PFSK-1 (cell line): ENCODE measurements around the gene GPR107.

ENCODE experiments used
- FOXP2 ChIP-seq: optimal IDR thresholded peaks from 2 replicates; pipeline ENCODE3; 2011; ENCODE audit warnings: borderline replicate concordance, control low read depth, inconsistent platforms; ENCODE audit not compliant: insufficient read depth; ENCODE audit errors: extremely low read length, extremely low read depth
- POLR2AphosphoS5 ChIP-seq: IDR thresholded peaks from 2 replicates; pipeline ENCODE4 v1.6.1; 2012; ENCODE audit warnings: low read depth, mild to moderate bottlenecking, control low read depth, low read length, moderate library complexity
- SIN3A ChIP-seq: IDR thresholded peaks from 2 replicates; pipeline ENCODE4 v1.6.1; 2012; ENCODE audit warnings: mild to moderate bottlenecking, low read length, moderate library complexity, borderline replicate concordance; ENCODE audit not compliant: insufficient read depth
- TAF1 ChIP-seq: IDR thresholded peaks from 2 replicates; pipeline ENCODE4 v1.6.1; 2012; ENCODE audit warnings: low read length, control low read depth, borderline replicate concordance; ENCODE audit not compliant: insufficient read depth
- TF ChIP-seq, protein P1 (sequence below), 2 experiments: IDR thresholded peaks; 2 replicates each; pipeline versions ENCODE4 v1.6.1 to v1.8.0; 2011 to 2012; ENCODE audit warnings: low read depth in 2 of 2, low read length in 2 of 2, control low read depth in 1 of 2, inconsistent platforms in 1 of 2, mild to moderate bottlenecking in 1 of 2, moderate library complexity in 1 of 2; ENCODE audit not compliant: insufficient read depth in 1 of 2

GPR107 gene

DNA sequence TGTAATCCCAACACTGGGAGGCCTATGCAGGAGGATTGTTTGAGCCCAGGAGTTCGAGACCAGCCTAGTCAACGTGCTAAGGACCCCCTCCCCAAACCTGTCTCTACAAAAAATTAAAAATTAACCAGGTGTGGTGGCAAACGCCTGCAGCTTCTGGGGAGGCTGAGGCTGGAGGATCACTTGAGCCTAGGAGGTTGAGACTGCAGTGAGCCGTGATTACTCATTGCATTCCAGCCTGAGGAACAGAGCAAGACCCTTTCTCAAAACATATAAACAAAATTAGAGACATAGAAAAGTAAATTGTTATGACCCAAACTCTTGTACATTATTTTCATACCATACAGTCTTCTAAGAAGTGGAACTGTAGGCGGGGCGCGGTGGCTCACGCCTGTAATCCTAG is 1.1 kb downstream of the GPR107 start:
- TF ChIP-seq POLR2AphosphoS5: no peak
- TF ChIP-seq, protein P1, sequence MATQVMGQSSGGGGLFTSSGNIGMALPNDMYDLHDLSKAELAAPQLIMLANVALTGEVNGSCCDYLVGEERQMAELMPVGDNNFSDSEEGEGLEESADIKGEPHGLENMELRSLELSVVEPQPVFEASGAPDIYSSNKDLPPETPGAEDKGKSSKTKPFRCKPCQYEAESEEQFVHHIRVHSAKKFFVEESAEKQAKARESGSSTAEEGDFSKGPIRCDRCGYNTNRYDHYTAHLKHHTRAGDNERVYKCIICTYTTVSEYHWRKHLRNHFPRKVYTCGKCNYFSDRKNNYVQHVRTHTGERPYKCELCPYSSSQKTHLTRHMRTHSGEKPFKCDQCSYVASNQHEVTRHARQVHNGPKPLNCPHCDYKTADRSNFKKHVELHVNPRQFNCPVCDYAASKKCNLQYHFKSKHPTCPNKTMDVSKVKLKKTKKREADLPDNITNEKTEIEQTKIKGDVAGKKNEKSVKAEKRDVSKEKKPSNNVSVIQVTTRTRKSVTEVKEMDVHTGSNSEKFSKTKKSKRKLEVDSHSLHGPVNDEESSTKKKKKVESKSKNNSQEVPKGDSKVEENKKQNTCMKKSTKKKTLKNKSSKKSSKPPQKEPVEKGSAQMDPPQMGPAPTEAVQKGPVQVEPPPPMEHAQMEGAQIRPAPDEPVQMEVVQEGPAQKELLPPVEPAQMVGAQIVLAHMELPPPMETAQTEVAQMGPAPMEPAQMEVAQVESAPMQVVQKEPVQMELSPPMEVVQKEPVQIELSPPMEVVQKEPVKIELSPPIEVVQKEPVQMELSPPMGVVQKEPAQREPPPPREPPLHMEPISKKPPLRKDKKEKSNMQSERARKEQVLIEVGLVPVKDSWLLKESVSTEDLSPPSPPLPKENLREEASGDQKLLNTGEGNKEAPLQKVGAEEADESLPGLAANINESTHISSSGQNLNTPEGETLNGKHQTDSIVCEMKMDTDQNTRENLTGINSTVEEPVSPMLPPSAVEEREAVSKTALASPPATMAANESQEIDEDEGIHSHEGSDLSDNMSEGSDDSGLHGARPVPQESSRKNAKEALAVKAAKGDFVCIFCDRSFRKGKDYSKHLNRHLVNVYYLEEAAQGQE (IDR thresholded peaks at IDR 0.05; ENCODE audit: insufficient read depth in 1 of 2, low read depth in 2 of 2, low read length in 2 of 2): no peak

GRCh38 chr9:130058154-130058553 is 4.4 kb downstream of the GPR107 start:
- no peak for TF ChIP-seq FOXP2

GRCh38 chr9:130058887-130059286 is 5.2 kb downstream of the GPR107 start:
- TF ChIP-seq SIN3A: no peak
- no peak for TF ChIP-seq FOXP2
- no peak for TF ChIP-seq POLR2AphosphoS5
- TF ChIP-seq TAF1: no peak
- TF ChIP-seq, protein P1 (IDR thresholded peaks at IDR 0.05; ENCODE audit: insufficient read depth in 1 of 2, low read depth in 2 of 2, low read length in 2 of 2): no peak

GRCh38 chr9:130060296-130060695 is 6.6 kb downstream of the GPR107 start:
- no peak for TF ChIP-seq POLR2AphosphoS5
- no peak for TF ChIP-seq FOXP2
- TF ChIP-seq, protein P1 (IDR thresholded peaks at IDR 0.05; ENCODE audit: insufficient read depth in 1 of 2, low read depth in 2 of 2, low read length in 2 of 2): no peak
- TF ChIP-seq SIN3A: no peak
- TF ChIP-seq TAF1: no peak

DNA sequence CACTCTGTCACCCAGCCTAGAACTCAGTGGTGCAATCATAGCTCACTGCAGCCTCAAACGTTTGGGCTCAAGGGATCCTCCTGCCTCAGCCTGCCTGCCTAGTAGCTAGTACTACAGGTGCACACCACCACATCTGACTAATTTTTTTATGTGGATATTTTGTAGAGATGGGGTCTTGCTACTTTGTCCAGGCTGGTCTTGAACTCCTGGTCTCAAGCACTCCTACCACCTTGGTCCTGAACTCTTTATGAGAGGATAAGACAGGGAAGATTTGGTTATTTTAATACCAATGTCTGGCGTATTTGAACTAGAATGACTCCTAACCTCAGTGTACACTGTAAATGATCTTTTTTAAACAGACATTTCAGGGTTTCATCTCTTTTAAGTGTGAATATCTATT is 9.0 kb downstream of the GPR107 start:
- TF ChIP-seq SIN3A: no peak
- TF ChIP-seq TAF1: no peak
- no peak for TF ChIP-seq POLR2AphosphoS5
- no peak for TF ChIP-seq FOXP2
- TF ChIP-seq, protein P1 (IDR thresholded peaks at IDR 0.05; ENCODE audit: insufficient read depth in 1 of 2, low read depth in 2 of 2, low read length in 2 of 2): no peak

DNA sequence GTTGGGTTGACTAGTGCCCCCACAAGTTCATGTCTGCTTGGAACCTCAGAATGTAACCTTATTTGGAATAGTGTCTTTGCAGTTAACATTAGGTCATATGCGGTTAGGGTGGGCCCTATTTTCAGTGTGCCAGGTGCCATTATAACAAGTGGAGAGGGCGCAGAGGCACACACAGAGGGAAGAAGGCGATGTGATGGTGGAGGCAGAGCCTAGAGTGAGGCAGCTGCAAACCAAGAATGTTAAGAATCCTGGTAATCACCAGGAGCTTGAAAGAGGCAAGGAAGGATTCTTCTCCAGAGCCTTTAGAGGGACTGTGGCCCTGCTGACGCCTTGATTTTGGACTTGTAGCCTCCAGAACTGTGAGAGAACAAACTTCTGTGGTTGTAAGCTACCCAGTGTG is 10.9 kb downstream of the GPR107 start:
- no peak for TF ChIP-seq TAF1
- TF ChIP-seq POLR2AphosphoS5: no peak
- no peak for TF ChIP-seq SIN3A
- no peak for TF ChIP-seq FOXP2
- TF ChIP-seq, protein P1 (IDR thresholded peaks at IDR 0.05; ENCODE audit: insufficient read depth in 1 of 2, low read depth in 2 of 2, low read length in 2 of 2): no peak
